GM19351 (cell line): Measurements from ENCODE around the gene SPRED2.

Experiments
- ATAC-seq: cut with Tn5 transposase; IDR thresholded peaks from one replicate; pipeline ENCODE4 v1.9.1; 2021; ENCODE audit warnings: mild to moderate bottlenecking, moderate library complexity; ENCODE audit not compliant: unreplicated experiment

Gene SPRED2

DNA sequence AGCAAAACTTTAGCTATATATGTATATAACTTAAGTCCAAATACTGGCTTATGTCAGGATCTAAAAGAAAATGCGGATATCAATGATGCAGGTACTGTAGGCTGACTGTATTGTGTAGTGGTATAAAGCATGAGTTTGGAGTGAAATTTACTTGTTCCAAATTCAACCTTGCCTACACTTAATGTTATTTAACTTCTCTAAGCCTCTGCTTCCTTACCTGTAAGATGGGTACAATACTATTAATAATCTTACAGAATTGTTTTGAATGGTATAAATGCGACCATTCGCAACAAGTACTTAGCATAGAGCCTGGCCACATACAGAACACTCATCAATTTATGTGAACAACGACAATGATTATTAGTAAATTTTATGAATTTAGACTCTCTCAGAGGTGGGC, 62.4 kb downstream of the SPRED2 start:
- no peak for ATAC-seq

DNA sequence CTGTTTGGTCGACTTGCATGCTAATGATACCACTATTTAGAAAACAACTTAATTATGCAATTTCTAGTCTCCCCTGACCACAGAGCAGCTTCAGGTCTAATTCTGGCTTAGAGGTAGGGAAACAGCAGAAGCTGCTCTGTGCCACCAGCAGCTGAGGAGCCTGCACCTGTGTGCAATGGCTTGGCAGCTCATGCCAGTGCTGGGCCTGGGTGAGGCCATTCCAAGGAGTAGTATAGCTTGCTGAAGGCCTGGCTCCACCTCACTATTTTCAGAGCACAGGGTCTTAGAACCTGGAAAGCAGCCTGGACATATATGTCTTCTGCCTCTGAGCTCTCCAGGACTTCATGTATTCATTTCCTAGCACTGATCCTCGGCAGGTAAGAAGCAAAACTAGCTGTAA, 62.8 kb downstream of the SPRED2 start:
- ATAC-seq: no peak

DNA sequence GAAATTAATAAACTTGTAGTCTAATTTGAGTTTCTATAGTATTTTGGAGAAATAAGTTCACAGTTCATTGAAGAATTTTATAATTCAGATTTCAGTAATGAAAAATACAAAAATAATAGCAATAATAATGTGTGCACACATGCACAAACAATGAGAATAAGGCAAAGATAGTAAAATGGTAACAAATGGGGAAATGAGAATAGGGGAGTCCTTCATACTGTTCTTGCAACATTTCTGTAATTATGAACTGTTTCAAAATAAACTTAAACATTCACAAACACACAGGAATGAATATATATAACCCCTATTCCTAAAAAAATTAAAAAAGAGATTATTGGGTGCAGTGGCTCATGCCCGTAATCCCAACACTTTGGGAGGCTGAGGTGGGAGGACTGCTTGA, 63.9 kb downstream of the SPRED2 start:
- no peak for ATAC-seq

- no peak for ATAC-seq
Observed at GRCh38 chr2:65367524-65367923, 64.9 kb downstream of the SPRED2 start.

DNA sequence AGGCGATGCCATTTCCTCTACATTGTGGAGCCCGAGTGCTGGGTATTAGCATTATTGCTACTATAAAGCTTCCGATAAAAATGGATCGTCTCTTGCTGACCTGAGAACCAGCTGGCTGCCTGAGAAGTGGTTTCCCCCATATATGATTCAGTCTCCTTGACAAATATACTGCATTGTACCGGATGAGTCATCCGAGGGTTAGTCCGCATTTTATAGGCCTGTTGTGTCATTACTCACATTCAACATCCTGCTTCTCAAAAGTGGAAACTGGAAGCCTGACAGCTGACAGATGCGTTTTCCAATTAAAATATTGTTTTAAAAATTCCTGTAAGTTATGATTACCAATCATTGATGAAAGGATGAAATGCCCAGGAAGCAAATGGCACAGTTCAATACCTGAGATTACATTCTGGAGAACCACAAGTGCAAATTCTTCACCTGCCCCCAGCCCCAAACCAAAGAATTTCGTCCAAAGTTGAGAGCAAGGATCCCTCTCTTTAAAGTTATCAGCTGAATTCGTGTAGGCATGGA, 65.7 kb downstream of the SPRED2 start:
- ATAC-seq: peak; percentile 84

- no peak for ATAC-seq
Observed at GRCh38 chr2:65364986-65365733, 67.2 kb downstream of the SPRED2 start.

- no peak for ATAC-seq
Observed at GRCh38 chr2:65363879-65364666, 68.3 kb downstream of the SPRED2 start.

- ATAC-seq: no peak
Observed at GRCh38 chr2:65361623-65362022, 70.8 kb downstream of the SPRED2 start.

DNA sequence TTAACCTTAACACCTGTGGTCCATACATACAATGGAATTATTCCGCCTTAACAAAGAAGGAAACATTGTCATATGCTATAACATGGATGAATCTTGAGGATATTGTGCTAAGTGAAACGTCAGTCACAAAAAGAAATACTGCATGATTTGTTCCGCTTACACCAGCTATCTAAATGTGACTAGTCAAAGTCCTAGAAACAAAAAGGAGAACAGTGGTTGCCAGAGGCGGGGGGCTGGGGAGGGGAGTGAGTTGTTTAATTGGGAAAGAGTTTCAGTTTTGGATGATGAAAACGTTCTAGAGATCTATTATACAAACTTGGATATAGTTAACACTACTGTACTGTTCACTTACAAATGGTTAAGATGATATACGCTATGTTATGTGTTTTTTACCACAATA, 72.0 kb downstream of the SPRED2 start:
- ATAC-seq: no peak

DNA sequence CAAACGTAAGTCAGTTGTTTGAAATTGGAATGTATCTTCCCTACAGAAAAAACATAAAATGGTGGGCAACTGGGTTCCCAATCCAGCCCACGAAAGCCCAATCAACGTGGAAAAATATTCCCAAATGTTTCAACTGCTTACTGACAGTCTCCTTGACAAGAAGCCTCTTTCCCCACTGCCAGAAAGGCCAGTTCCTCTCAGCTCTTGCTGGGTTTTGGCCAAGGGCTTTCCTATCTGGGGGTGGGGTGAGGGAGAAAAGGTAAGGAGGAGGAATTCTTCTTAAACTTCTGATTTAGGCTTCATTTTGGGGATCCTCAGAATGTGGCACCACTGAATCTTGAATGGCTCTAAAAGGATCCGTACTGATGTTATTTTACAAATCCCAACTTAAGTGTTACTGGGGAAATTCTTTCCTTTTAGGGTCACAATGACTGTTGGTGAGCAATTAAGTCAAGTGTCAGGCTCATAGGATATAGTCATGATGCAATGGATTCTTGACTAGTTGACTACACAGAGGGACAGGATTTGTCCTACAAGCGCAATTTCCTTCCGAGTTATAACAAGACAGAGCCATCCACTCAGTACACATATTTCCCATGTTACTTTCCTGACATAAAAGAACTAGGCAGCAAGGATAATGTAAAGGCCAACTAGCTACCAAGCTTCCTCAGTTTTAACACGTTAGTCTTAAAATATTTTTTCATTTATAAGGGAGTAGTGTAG, 73.6 kb downstream of the SPRED2 start:
- ATAC-seq: no peak

GRCh38 chr2:65357959-65358294, 74.5 kb downstream of the SPRED2 start:
- peak; percentile 85 for ATAC-seq

DNA sequence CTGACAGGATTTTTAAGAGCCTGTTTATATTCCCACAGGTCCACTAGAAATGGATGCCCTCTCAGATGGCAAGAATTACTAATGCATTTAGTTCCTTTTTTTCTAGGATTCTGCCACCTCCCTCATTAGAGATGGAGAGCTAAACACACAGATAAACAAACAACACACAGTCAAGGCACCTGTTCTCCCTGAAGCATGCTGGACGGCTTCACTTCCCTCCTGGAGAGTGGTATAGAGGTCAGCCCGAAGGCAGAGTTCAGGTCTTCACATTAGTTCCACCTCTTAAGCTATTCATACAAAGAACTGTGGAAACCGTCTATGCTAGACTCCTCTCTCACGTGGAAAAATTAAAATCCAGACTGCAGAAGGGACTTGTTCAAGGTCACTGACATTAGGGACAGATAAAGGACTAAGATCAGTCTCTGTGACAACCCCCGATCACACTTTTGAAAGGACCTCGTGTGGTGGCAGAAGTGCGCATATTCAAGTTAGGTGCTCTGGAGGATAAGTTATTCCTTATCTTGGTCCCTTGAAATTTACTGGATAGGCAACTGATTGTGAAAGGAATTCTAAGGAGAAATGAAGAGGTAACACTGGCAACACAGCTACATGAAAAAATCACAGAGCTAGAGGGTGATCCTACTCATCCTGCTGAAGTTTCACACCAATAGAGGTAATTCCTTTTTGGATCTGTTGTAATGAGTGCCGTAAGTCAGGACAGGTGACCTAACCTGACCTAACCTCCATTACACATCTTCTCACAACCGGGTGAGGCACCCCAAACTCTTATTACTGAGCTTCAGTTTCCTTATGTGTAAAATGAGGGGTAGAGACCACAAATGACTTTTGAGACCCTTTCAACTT, 75.1 kb downstream of the SPRED2 start:
- peak; percentile 43 for ATAC-seq

- ATAC-seq: no peak
Observed at GRCh38 chr2:65355186-65355831, 77.1 kb downstream of the SPRED2 start.

GRCh38 chr2:65354773-65355172, 77.6 kb downstream of the SPRED2 start:
- no peak for ATAC-seq

DNA sequence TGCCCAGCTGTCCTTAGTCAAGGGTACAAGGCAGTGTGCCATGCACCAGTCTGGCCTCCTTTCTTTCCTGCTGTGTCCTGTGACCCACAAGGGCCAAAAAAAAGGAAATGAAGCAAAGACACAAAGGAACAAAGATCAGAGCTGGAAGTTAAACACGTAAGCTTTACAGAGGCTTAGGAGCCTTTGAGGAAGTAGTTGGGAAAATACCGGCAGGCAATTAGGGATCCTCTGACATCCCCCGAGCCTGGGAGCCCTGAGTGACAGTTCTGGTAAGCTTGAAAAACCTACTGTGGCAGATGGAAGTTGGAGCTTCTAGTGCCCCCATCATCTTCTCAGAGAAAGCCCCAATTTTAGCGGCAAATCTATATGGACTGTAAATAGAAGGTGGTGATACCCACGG, 78.5 kb downstream of the SPRED2 start:
- ATAC-seq: no peak

DNA sequence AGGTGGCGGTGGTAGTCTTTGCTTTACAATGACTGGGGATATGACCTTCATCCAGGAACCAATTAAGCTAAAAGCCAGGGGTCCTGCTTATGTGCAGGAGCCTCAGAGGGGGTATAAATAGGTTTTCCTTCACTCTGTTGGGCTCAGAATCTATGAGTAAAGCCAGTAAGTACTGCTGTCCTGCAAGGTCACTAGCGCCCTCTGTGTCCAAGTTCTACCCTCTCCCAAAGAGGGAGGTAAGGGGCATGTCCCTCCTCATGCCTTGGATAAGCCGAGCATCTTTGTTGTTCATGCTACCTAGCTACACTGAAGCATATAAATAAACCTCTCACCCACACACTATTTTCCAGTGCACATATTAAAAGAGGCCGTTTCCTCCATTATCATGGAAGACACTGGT, 79.4 kb downstream of the SPRED2 start:
- ATAC-seq: no peak

GRCh38 chr2:65351948-65352595, 80.3 kb downstream of the SPRED2 start:
- no peak for ATAC-seq

DNA sequence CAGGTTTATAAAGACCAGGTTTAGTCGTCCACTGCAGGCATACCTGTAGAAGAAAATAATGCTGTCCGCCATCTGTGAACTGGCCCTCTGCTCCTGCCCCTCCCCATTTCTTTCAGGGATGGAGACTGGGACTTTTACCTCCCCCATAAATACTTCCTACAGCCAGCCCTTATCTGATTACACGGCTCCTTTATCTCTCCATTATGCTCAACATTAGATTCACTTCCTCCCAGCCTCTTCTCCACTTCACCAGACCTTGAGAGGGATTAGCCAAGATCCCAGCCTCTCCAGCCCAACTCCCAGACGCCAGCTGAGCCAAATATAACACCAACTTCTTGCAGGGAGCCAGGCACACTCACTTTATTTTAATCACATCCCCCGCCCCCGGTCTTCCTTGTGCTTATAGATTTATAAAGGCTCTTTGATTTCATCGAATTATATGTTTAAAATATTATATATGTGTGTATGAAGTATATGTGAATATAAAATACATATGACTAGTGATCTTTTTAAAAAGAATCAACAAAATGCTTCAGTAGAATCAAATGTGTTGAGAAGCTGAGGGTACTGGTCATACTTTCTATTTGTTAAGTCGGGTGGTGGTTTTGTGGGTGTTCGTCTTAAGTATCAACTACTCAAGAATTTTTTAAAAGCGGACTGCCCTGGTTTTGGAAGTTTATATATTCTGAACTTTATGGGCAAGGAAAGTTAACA, 81.0 kb downstream of the SPRED2 start:
- ATAC-seq: no peak

DNA sequence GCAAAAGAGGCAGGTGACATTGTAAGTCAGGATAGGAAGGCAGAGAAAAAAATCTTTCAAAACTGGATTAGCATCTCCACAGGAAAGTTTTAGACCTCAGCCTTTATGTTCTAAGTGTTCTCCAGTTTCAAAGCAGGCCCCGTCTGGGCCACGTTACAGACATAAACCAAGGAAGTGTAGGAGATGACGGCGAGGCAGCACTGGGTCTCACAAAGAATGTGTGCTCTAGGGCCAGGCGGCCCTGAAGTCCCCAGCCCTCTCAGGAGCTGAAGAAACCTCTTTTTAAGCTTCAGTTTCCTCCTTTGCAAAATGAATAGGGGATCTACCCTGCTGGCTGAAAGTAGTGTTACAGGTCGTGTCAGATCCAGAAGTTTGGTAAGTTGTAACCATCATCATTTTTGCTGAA, 81.7 kb downstream of the SPRED2 start:
- peak; percentile 79 for ATAC-seq
